ENCODE measurements around the gene WT1. TPM values are rescaled to one million over a fixed set of nuclear protein-coding genes. Genes with fewer than 3 reads are reported as not detected.

The WT1 gene
- total RNA-seq, 1 donor from 2014 or later = not detected

GRCh38 chr11:32421992-32422391 is 13.3 kb downstream of the WT1 start:
- DNase-seq = no peak

- no peak for DNase-seq
These were observed 14.1 kb downstream of the WT1 start for GRCh38 chr11:32420937-32421901.

GRCh38 chr11:32420139-32420538 is 15.2 kb downstream of the WT1 start:
- no peak for DNase-seq

- no peak for DNase-seq
These were observed 16.5 kb downstream of the WT1 start for GRCh38 chr11:32418836-32419235.

- no peak for DNase-seq
These were observed 17.5 kb downstream of the WT1 start for GRCh38 chr11:32417806-32418205.

DNA sequence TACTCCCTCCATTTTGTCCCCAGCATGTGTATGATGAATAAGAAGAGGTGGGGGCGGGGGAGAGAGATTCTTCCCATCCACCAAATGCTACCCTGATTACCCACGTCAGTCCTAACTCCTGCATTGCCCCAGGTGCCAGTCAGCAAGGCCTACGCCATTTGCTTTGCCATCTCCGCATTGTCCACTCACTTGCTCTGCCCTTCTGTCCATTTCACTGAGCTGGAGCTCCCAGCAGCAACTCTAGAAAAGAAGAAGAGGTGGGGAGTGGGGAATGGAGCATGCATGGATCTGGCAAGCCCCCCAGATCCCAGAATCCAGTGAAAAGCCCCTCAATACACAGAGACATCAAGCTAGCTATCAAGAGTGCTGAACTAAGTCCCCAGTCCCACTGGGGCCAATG is 19.0 kb downstream of the WT1 start:
- no peak for DNase-seq

DNA sequence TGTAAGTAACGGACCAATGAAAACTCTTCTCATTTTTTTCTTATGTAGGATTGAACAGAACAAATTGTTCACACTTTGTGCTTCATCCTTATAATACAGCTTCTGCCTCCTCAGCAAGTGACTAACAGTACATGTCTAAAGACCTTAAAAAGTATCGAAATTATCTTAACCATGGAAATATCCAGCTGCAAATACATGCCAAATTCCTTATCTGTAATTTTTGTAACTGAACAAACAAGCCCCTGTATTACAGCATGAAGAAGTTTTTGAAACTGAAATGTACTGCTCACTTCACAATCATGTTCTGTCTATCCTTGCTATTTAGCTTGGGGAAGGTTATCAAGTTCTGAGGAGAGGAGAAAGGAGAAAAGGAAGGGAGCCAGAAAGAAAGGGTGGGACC is 20.4 kb downstream of the WT1 start:
- DNase-seq = no peak

DNA sequence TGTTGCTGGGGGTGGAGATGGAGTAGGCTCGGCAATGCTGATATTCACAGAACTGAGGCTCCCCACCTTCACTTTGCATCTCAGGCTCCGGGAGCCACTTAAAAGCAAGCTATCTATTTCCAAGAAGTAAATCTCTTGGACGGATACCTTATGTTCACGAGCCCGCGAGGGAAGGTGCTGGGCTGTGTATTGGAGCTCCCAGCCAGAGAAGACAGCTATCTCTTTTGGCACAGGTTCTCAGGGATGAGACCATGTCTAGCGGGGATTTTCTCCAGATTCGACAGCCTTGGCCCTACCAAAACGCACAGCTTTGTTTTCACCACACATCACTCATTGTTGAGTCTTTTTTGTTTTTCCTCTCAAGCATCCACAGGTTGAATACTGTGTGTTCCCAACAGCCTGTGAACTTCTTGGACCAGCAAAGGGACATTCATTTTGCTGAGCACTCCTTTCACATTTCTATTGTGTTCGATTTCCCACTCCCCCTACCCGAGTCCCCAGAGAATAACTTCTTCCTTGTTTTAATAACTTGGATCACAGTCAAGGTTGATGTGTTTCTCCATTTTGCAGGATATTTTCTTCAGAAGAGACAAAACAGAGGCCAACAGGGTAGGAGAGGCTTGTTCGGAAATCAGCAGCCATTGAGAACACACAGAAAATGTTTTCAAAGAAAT is 23.3 kb downstream of the WT1 start:
- DNase-seq = no peak

DNA sequence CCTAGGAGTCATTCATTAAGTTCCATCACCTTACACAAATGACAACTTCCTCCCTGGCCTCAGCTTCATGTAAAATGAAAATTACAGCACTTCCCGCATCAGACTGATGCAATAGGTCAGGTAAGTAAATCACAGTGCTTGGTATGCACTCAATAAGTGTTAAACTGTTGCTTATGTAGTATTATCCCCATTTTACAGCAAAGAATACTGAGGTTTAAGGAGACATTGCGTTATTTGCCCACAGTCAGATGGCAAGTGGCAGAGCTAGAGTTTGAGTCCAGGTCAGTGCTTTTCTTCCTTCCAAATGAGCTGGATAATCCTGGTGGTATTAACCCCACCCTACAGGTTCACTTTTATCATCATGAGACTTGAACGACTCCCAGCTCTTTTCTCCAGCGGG is 29.7 kb downstream of the WT1 start:
- DNase-seq = no peak

DNA sequence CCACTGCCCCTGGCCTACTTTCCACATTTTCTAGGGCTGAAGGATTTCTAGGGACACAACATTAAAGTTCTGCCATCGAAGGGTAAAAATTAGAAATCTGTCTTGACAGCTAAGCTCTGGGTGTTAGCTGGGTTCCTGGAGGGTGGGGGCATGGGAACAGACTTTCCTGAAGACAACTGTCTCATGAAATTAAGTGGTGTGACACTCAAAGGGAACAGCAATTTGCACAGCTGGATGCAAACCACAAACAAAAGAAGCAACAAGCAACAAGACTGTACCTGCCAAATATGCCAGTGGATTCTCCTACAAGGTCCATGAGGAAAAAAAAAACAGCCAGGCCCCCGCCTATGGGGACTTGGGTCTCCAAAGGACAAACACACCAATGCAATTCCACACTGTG is 32.5 kb downstream of the WT1 start:
- DNase-seq = no peak

DNA sequence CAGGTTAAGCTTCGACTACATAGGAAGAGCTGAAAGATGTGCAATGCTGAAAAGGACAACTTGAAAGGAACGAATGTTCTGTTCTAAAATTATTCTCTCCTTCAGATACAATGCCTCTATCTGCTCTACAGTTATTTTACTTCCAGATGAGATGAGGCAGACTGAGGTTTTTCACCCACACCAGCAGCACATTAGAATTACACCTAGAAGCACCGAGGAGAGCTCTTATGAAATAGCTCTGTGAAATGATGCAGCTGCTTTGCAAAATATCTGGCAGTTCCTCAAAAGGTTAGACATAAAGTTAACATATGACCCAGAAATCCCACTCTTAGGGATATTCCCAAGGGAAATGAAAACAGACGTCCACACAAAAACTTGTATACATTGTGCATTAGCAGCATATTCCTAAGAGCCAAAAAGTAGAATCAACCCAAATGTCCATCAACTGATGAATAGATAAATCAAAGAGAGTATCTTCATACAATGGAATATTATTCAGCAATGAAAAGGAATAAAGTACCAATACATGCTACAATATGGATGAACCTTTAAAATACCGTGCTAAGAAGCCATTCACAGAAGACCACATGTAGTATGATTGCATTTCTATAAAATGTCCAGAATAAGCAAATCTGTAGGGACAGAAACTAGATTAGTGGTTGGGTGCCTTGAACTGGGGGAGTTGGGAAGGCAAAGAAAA is 34.5 kb downstream of the WT1 start:
- no peak for DNase-seq

- DNase-seq = no peak
These were observed 35.1 kb downstream of the WT1 start for GRCh38 chr11:32400196-32400595.

DNA sequence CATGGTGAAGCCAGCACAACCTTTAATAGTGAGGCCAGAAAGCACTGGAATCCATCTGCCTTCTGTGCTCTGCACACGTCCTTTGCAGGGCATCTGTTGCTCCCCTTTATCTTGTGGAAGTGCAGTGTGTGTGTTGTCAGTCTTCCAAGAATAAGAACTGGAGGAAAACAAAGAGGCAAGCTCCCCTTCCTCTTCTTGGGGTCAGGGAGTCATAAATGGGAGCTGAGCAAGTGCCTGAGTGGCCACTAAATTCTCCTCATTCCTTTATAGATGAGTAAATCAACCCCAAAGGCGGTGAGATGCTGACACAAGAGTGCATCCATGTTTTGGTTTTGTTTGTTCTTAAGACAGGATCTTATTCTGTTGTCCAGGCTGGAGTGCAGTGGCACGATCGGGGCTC is 38.3 kb downstream of the WT1 start:
- no peak for DNase-seq

- DNase-seq = no peak
These were observed 39.0 kb downstream of the WT1 start for GRCh38 chr11:32396331-32396730.

DNA sequence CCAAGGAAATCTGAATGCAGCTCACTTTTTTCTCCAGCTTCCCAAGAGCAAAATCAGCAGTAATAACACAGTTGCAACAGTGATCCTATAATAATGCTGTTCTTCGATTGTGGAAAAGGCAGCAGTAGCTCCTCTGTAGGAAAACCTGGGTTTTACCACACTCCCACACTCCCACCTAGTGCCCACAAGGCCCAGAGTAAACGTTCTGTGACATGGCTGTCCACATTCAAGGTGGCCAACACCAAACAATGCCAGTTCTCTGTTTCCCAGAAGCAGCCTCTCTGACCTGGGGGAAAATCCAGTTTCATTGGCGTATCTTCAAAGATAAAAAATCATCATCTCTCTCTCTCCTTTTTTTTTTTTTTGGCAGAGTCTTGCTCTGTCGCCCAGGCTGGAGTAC is 40.2 kb downstream of the WT1 start:
- DNase-seq = no peak

- no peak for DNase-seq
These were observed 42.5 kb downstream of the WT1 start for GRCh38 chr11:32392840-32393239.

DNA sequence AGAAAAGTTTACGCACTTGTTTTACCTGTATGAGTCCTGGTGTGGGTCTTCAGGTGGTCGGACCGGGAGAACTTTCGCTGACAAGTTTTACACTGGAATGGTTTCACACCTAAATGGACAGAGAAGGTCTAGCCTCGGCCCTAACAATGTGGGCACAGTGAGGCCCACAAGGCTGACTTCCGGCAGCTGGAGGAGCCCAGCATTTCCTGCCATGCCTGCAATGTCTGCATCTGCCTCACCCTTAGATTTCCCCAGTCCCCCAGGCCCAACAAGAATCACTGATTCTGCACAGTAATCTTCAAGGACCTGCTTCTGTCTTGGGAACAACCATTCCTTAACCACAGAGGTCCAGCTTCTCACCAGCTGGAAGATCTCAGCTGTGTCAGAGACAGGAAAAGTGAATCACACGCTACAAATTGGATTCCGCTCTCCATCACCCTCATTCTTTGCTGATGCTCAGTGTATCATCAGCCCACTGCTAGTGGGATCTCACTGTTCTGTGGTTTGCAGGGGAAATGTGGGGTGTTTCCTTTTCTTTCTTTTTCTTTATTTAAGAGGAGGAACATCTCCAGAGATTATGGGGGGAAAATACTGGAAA is 43.3 kb downstream of the WT1 start:
- no peak for DNase-seq

DNA sequence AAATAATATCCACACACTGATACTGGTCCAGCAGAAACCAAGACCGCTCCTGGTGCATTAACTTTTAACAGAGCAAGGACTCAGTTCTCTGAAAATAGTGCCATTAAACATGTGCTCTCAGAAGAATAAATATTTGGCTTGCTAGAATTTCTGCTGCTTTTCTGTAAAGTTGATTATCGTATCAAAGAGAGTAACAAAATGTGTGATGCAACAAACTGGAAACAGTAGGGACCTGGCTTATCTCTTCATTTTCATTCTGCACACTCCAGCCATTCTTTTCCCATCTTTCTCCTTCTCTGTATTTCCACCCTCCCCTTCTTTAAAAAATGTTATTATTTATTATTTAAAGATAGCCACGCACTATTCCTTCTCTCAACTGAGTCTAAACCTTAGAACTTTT is 43.9 kb downstream of the WT1 start:
- no peak for DNase-seq

DNA sequence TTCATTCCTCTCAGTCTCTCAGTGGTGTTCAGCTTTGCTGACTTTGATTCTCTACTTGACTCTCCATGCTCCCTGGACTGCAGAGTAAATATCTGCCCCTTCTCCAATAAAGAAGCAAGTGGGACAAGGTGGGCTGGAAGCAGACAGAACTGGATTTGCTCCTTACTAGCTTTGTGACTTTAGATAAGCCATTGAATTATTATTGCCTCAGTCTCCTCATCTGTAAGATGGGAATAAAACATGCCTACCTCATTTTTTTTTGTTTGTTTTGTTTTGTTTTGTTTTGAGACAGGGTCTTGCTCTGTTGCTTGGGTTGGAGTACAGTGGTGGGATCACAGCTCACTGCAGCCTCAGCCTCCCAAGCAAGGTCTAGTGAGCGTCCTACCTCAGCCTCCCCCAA is 44.6 kb downstream of the WT1 start:
- DNase-seq = no peak

DNA sequence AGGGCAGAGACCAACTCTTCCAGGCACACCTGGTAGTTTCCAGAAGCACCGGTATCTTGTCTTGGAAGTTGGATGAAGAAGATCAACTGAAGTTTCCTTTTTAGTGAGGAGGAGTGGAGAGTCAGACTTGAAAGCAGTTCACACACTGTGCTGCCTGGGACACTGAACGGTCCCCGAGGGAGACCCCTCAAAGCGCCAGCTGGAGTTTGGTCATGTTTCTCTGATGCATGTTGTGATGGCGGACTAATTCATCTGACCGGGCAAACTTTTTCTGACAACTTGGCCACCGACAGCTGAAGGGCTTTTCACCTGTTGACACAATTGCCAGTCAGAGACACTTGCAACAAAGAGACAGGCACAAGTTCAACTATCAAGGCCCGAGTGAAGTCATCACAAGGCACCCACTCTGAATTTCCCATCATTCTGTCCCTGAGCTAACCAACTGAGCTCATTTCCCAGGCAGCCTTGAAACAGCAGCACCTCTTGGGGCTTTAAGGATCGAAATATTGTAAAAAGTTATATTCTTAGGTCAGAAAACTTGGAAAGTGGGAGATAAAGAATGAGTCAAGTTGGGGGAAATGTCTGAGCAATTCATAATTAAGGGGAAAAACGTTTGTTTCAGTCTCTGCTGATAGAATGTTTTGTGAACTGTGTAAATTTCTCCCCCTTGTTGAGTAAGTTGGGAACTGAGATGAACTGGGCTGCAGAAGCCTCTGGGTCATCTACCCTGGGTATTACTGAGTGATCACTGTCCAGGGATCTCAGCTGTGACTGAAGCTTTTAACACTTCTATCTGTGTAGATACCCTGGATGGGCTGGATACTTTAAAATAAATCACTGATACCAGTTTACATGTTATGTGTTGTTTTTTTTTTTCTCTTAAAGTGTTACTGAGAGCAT is 46.2 kb downstream of the WT1 start:
- no peak for DNase-seq

DNA sequence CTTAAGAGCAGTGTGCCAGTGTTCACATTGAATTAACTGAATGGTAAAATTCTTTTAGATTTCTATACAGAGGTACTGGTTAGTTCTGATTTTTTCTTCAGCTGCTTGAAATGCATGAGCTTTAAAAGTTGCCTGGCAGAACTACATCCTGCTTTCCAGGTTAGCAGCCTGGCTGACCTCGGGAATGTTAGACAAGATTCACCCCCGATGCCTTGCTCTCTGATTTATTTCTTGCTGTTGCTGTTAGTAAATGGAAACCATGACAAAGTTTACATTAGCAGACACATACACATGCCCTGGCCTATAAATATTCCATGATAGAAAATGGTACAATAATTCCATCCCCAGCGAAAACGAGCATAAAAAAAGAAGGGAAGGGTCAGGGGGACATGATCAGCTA is 47.0 kb downstream of the WT1 start:
- DNase-seq = no peak

DNA sequence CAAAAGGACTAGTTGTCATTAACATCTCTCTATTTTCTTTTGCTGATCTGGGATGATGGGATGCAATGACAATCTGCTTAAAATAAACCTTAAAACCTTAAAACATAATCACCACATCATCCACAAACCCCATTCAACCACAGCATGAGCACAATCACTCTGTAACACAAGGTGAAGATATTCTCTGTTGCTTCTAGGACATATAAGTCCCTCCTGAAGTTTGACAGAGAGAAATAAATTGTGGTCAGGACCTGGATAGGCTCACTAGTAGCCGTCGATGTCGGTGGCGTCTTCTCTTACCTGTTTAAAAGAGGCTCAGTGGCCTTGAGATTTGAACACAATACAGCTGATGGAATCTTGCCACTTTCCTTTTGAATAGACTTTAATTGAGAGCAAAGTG is 47.9 kb downstream of the WT1 start:
- DNase-seq = no peak

Data from skin of body (tissue), 2 donors.